ENCODE measurements around the gene ORAI3.
A peak's percentile ranks its signal among the peaks of the same experiment; 100 is the strongest.

ORAI3 gene

GRCh38 chr16:30948667-30949649 lies at the start of gene ORAI3:
ORAI3 (plus strand) TSS chr16:30949068; CDS start chr16:30949290, 222 bp downstream.
- no peak for DNase-seq (ENCODE audit: low read depth, low spot score)

GRCh38 chr16:30899794-30900193 lies 49.1 kb upstream of the ORAI3 start:
- no peak for DNase-seq (ENCODE audit: low read depth, low spot score)

- DNase-seq (ENCODE audit: low read depth, low spot score), result no peak
Measured at GRCh38 chr16:30900588-30900987, 48.3 kb upstream of the ORAI3 start.

GRCh38 chr16:30901201-30902028 lies 47.5 kb upstream of the ORAI3 start:
- no peak for DNase-seq (ENCODE audit: low read depth, low spot score)

GRCh38 chr16:30902029-30902972 lies 46.6 kb upstream of the ORAI3 start:
- no peak for DNase-seq (ENCODE audit: low read depth, low spot score)

GRCh38 chr16:30903002-30903401 lies 45.9 kb upstream of the ORAI3 start:
- no peak for DNase-seq (ENCODE audit: low read depth, low spot score)

- DNase-seq (ENCODE audit: low read depth, low spot score), result no peak
Measured at GRCh38 chr16:30903596-30903995, 45.3 kb upstream of the ORAI3 start.

GRCh38 chr16:30904114-30904780 lies 44.6 kb upstream of the ORAI3 start:
- DNase-seq (ENCODE audit: low read depth, low spot score), result no peak

GRCh38 chr16:30907064-30907463 lies 41.8 kb upstream of the ORAI3 start:
- no peak for DNase-seq (ENCODE audit: low read depth, low spot score)

- no peak for DNase-seq (ENCODE audit: low read depth, low spot score)
Measured at GRCh38 chr16:30910427-30911029, 38.3 kb upstream of the ORAI3 start.

- DNase-seq (ENCODE audit: low read depth, low spot score), result no peak
Measured at GRCh38 chr16:30912794-30913412, 36.0 kb upstream of the ORAI3 start.

- DNase-seq (ENCODE audit: low read depth, low spot score), result no peak
Measured at GRCh38 chr16:30914830-30915229, 34.0 kb upstream of the ORAI3 start.

GRCh38 chr16:30918614-30919013 lies 30.3 kb upstream of the ORAI3 start:
- no peak for DNase-seq (ENCODE audit: low read depth, low spot score)

GRCh38 chr16:30920891-30921290 lies 28.0 kb upstream of the ORAI3 start:
- DNase-seq (ENCODE audit: low read depth, low spot score), result no peak

GRCh38 chr16:30921459-30921747 lies 27.5 kb upstream of the ORAI3 start:
- no peak for DNase-seq (ENCODE audit: low read depth, low spot score)

- peak; percentile 77 for DNase-seq (ENCODE audit: low read depth, low spot score)
Measured at GRCh38 chr16:30921748-30922419, 27.0 kb upstream of the ORAI3 start.

- DNase-seq (ENCODE audit: low read depth, low spot score), result peak; percentile 100
Measured at GRCh38 chr16:30922420-30922959, 26.4 kb upstream of the ORAI3 start.

GRCh38 chr16:30922960-30923535 lies 25.8 kb upstream of the ORAI3 start:
- peak; percentile 99 for DNase-seq (ENCODE audit: low read depth, low spot score)

- DNase-seq (ENCODE audit: low read depth, low spot score), result no peak
Measured at GRCh38 chr16:30923554-30924075, 25.3 kb upstream of the ORAI3 start, which contains the start of gene FBXL19. FBXL19 (plus strand) TSS chr16:30923572; CDS start chr16:30925755, 2,183 bp downstream.

Measured in brain pericyte (primary cell).